AG08395 (cell line): ENCODE data around the gene GDF2.
A peak's percentile ranks its signal among the peaks of the same experiment; 100 is the strongest.

Source experiments
- DNase-seq: peaks from one replicate; pipeline ENCODE4 v3.0.0; 2012; ENCODE audit warnings: mixed read lengths, low spot score

Gene GDF2

GRCh38 chr10:47354165-47354564, 31.9 kb downstream of the GDF2 start:
- no peak for DNase-seq

- no peak for DNase-seq
Measured at GRCh38 chr10:47354900-47355299, 32.6 kb downstream of the GDF2 start.

- DNase-seq = no peak
Measured at GRCh38 chr10:47356708-47357107, 34.5 kb downstream of the GDF2 start.

- DNase-seq = no peak
Measured at GRCh38 chr10:47357131-47357582, 34.9 kb downstream of the GDF2 start.

- DNase-seq = no peak
Measured at GRCh38 chr10:47357911-47358310, 35.7 kb downstream of the GDF2 start.

- no peak for DNase-seq
Measured at GRCh38 chr10:47358457-47358856, 36.2 kb downstream of the GDF2 start.

GRCh38 chr10:47359101-47359500, 36.8 kb downstream of the GDF2 start:
- DNase-seq = no peak

- no peak for DNase-seq
Measured at GRCh38 chr10:47359626-47360418, 37.6 kb downstream of the GDF2 start.

GRCh38 chr10:47360419-47361040, 38.3 kb downstream of the GDF2 start:
- no peak for DNase-seq

GRCh38 chr10:47361293-47361692, 39.0 kb downstream of the GDF2 start:
- peak; percentile 52 for DNase-seq

- no peak for DNase-seq
Measured at GRCh38 chr10:47362199-47362598, 39.9 kb downstream of the GDF2 start.

GRCh38 chr10:47363781-47364180, 41.5 kb downstream of the GDF2 start:
- no peak for DNase-seq

GRCh38 chr10:47364366-47364765, 42.1 kb downstream of the GDF2 start:
- no peak for DNase-seq

- no peak for DNase-seq
Measured at GRCh38 chr10:47364911-47365310, 42.7 kb downstream of the GDF2 start.

- no peak for DNase-seq
Measured at GRCh38 chr10:47365431-47366180, 43.4 kb downstream of the GDF2 start.

GRCh38 chr10:47366181-47366631, 44.0 kb downstream of the GDF2 start:
- DNase-seq = no peak

GRCh38 chr10:47366731-47367460, 44.6 kb downstream of the GDF2 start:
- no peak for DNase-seq

- no peak for DNase-seq
Measured at GRCh38 chr10:47367646-47368045, 45.4 kb downstream of the GDF2 start.

GRCh38 chr10:47368431-47369180, 46.4 kb downstream of the GDF2 start:
- no peak for DNase-seq

- DNase-seq = no peak
Measured at GRCh38 chr10:47369251-47369894, 47.1 kb downstream of the GDF2 start.
